Right lobe of liver (tissue), 4 donors: ENCODE measurements around the gene MEX3A.

Source experiments
- CTCF ChIP-seq, 4 donors: fragments of 200-600 bp in 3 of 4; fragments of 450-650 bp in 1 of 4; IDR thresholded peaks; one replicate each; pipeline versions ENCODE4 v1.5.1 to v1.8.0; 2016 to 2022; ENCODE audit warnings: antibody characterized with exemption in 4 of 4, mild to moderate bottlenecking in 2 of 4
- POLR2A ChIP-seq: fragments of 450-650 bp; IDR thresholded peaks from one replicate; pipeline ENCODE4 v1.6.1; 2017; ENCODE audit warnings: antibody characterized with exemption, mild to moderate bottlenecking
- donor health status: DM: no; HTN: no; CAD: no.
- donor health status: DM: no; HTN: no; CAD: no.
- donor health status: DM: no; HTN: yes; CAD: no.

DNA sequence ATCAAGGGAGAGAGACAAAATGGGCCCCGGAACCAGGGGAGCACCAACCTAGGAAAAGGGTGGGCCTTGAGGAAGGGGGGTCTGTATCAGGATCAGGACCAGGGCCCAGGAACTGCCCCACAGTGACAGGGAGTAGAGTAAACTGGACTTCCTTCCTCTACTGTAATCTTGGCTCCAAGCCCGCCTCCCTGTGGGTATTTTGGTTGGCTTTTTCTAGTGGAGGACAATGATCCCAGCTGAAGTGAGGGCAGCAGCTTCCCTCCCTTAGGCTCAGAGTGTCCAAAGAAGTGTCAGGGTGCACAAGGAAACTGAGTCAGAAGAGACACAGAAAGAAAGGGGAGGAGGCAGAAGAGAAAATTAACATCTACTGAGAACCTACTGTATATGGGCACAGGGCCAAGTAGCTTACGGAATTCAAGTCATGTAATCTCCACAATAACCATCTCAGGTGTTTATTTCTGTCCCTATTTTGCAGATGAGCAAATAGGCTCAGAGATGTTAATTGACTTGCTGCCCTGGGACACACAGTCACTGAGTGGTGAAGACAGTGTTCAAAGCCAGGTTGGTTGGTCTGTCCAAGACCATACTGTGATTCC, 33.5 kb downstream of the MEX3A start:
- TF ChIP-seq POLR2A = no peak
- TF ChIP-seq CTCF (IDR thresholded peaks at IDR 0.05) = no peak
